Measurements from ENCODE around the gene MC1R. TPM values are rescaled to one million over a fixed set of nuclear protein-coding genes. Genes with fewer than 3 reads are reported as not detected.

MC1R gene
- total and polyA plus RNA-seq, 2 of the 8 experiments (the other 6 are each of a cell fraction or from before 2014, with no cell fraction given), result 2.2 to 2.9 TPM

- no peak overlapping the region for H2BK12ac ChIP-seq (ENCODE audit: low read depth, low read length)
- no peak overlapping the region for H3K4me3 ChIP-seq (ENCODE audit: extremely low read depth in 1 of 4, insufficient read depth in 2 of 4, low read depth in 3 of 4, low read length in 4 of 4)
- whole genome bisulfite sequencing, 2 experiments (ENCODE audit: extremely low coverage in 1 of 2, insufficient coverage in 1 of 2, insufficient read length in 1 of 2, insufficient replicate concordance in 2 of 2, low coverage in 1 of 2, low lambda C conversion rate in 2 of 2, missing lambda C conversion rate in 1 of 2), result 90% methylated on average over 13 of the region's 13 CpGs; no CpG with 5 or more reads in 1 of the 2 experiments
- ChIA-PET POLR2A (ENCODE audit: partially characterized antibody) (interaction anchor here (1.1 to 6.5 kb wide), 2 partner anchors 11 to 106 kb away, joined by 3 to 71 read pairs; partner anchors contain the start of gene TUBB3), CTCF (ENCODE audit: partially characterized antibody) (interaction anchor here (0.7 to 5.9 kb wide), 5 partner anchors 9 to 166 kb away, joined by 3 to 70 read pairs (median 3); partner anchors contain the start of genes MC1R and TUBB3)
- peaks cover 0 to 2% (median 0%) of the 10 kb centered on the region in 4 experiments; a peak in 4 of 7 replicates for H3K4me1 ChIP-seq (replicated peaks in 1 of 4; ENCODE audit: control insufficient read depth in 3 of 4, insufficient read depth in 4 of 4, low read length in 3 of 4)
- H4K8ac ChIP-seq (ENCODE audit: extremely low read depth, insufficient read depth, low read length), result no peak overlapping the region
- H3K36me3 ChIP-seq (ENCODE audit: control insufficient read depth in 2 of 4, insufficient read depth in 4 of 4, low read length in 3 of 4), result peaks cover 0 to 6% (median 2%) of the 10 kb centered on the region in 4 experiments; a peak in 4 of 8 replicates
- peaks cover 0 to 9% of the 10 kb centered on the region in 2 experiments; a peak in 2 of 4 replicates for H3K9me3 ChIP-seq (ENCODE audit: insufficient read depth in 2 of 2, low read depth in 1 of 2, low read length in 1 of 2)
- FAIRE-seq, result no peak
- H3K4me2 ChIP-seq (ENCODE audit: insufficient read depth in 1 of 2, low read depth in 2 of 2, low read length in 2 of 2), result no peak overlapping the region
- H4K20me1 ChIP-seq (replicated peaks in 1 of 2; ENCODE audit: control insufficient read depth in 1 of 2, insufficient read depth in 2 of 2, low read length in 2 of 2), result peaks cover 0 to 4% of the 10 kb centered on the region in 2 experiments
- no peak overlapping the region for H3K23ac ChIP-seq (ENCODE audit: insufficient read length)
- DNase-seq (ENCODE audit: low read depth in 1 of 2, low spot score in 2 of 2), result no peak
- no peak overlapping the region for H2BK5ac ChIP-seq (ENCODE audit: low read depth, low read length)
- H3K4ac ChIP-seq (replicated peaks; ENCODE audit: insufficient read length, low read depth, low read length), result no peak overlapping the region
- no peak overlapping the region for H3K14ac ChIP-seq (ENCODE audit: insufficient read length)
- no peak overlapping the region for H2BK120ac ChIP-seq (replicated peaks; ENCODE audit: low read depth, low read length)
- no peak overlapping the region for H2AK5ac ChIP-seq (ENCODE audit: low read depth, low read length)
- no peaks in the 10 kb centered on the region; the same call in 1 of the 2 replicates for H3K23me2 ChIP-seq (ENCODE audit: low read depth, low read length)
- H2BK15ac ChIP-seq (ENCODE audit: low read length), result no peak overlapping the region
- no peaks in the 10 kb centered on the region for H3K79me2 ChIP-seq (ENCODE audit: control insufficient read depth in 1 of 2, insufficient read depth in 2 of 2, low read length in 2 of 2)
- H3K27me3 ChIP-seq (replicated peaks in 1 of 4; ENCODE audit: control insufficient read depth in 3 of 4, extremely low read depth in 1 of 4, insufficient read depth in 3 of 4, low read length in 3 of 4), result no peaks in the 10 kb centered on the region; a peak in 1 of 7 replicates
- H4K5ac ChIP-seq (ENCODE audit: insufficient read length, low read depth, low read length), result no peak overlapping the region
- no peak overlapping the region for H3K18ac ChIP-seq (ENCODE audit: extremely low read depth, low read length)
- H3K27ac ChIP-seq (ENCODE audit: low read depth, low read length), result no peak overlapping the region
- H2BK20ac ChIP-seq (ENCODE audit: low read length), result no peak overlapping the region
- H2AFZ ChIP-seq (ENCODE audit: low read length), result no peak overlapping the region
- no peak overlapping the region for H4K91ac ChIP-seq (replicated peaks; ENCODE audit: insufficient read length, low read length)
- no peak for TF ChIP-seq JUND (IDR thresholded peaks at IDR 0.05; ENCODE audit: low read length)
- TF ChIP-seq NRF1 (IDR thresholded peaks at IDR 0.05; ENCODE audit: low read depth, low read length), result no peak
- no peak for TF ChIP-seq KDM5A (IDR thresholded peaks at IDR 0.05; ENCODE audit: low read length)
- no peak for TF ChIP-seq POU5F1 (IDR thresholded peaks at IDR 0.05; ENCODE audit: low read depth, low read length)
- TF ChIP-seq MAFK (IDR thresholded peaks at IDR 0.05; ENCODE audit: low read depth, low read length), result no peak
- H3K9ac ChIP-seq (replicated peaks in 1 of 4; ENCODE audit: extremely low read depth in 1 of 4, low read depth in 3 of 4, low read length in 3 of 4), result no peak overlapping the region
- no peaks in the 10 kb centered on the region for H3K79me1 ChIP-seq (ENCODE audit: low read depth, low read length)
- H3K56ac ChIP-seq (replicated peaks; ENCODE audit: insufficient read length, low read depth, low read length), result no peak overlapping the region
Measured at GRCh38 chr16:89912143-89912542, 6.5 kb upstream of the MC1R start.
